NCI-H226 (cell line): Measurements from ENCODE around the gene EXOC7.

Source experiments
- DNase-seq: peaks from one replicate; pipeline ENCODE4 v3.0.0-alpha.2; 2015

Gene EXOC7

GRCh38 chr17:76138896-76139752 is 35.5 kb upstream of the EXOC7 start:
- no peak for DNase-seq

DNA sequence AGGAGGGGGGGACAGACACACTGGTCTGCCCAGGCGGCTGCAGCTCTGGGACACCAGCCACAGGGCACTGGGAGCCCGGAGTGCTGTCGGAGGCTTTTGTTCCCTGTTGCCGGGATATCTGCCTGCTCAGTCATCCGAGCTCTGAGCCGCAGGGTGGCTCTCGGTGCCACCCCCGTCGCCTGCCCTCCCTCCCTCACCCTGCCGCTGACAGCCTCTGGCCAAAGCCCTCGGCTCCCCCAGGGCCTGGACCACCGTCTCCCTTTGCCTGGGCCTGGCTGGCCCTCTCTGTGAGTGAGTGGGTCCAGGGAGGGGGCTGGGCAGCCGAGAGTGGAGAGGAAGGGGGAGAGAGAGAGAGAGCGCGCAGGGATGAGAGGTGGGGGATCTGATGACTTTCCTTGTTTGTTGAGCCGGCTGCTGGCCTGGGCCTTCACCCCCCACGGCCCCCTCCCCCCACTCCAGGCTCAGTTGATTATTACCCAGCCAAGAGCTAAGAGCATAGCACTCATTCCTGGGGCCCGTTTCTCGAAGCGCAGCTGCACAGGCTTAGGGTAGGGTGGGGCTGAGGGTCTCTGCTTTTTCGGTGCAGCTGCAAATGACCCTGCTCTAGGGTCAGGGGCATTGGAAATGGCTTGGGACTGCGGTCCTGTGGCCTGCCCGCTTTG is 34.8 kb upstream of the EXOC7 start:
- DNase-seq, result no peak

GRCh38 chr17:76137351-76138233 is 34.0 kb upstream of the EXOC7 start:
- no peak for DNase-seq

DNA sequence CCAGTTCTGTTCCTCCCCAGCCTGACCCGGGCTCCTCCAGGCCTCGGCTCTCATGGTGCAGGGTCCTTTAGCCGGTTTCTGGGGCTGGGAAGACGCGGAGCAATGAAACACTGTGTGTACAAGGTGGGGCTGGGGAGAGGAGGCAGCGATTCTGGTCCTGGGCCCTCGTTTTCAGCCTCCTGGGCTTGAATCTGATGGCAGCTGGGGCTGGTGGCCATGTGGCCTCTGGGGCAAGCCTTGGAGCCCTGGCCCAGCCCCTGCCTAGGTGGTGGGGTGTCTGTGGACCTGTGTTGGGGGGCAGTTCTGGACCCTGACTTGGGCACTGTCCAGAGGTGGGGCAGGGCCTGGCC is 33.4 kb upstream of the EXOC7 start:
- no peak for DNase-seq

GRCh38 chr17:76136276-76137000 is 32.9 kb upstream of the EXOC7 start:
- DNase-seq, result no peak

- no peak for DNase-seq
Observed at GRCh38 chr17:76135810-76136188, 32.2 kb upstream of the EXOC7 start.

GRCh38 chr17:76134911-76135809 is 31.6 kb upstream of the EXOC7 start:
- DNase-seq, result no peak

DNA sequence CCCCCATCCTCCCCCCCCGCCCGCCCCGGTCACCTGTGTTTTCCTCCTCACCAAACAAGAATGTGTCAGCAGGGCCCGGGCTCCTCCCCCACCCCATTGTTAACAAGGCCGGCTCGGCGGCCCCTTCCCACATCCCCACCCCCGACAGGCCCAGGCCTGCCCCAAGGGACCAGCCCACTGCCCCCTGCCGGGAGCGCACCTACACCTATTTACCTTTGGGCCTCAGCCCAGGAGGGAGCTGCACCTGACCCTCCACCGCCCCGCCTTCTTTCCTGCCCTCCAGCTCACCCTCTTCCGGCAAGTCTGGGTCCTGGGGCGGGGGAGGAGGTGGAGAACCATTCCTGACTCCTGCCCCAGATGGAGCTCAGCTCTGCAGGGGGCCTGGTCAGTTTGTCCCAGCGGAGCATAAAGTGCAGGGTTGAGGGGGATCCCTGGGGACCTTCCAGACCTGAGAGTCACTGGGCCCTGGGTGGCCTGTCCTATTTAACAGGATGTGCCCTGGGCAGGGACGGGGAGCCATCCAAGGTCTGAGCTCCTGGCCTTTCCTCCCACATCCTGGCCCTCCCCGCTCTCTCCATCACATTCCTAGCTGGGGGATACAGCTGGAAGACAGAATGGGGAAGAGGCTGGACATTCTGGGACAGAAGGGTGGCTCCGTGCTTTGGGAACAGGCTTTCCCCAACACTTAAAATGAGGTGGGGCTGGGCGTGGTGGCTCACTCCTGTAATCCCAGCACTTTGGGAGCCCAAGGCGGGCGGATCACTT is 29.2 kb upstream of the EXOC7 start:
- no peak for DNase-seq

GRCh38 chr17:76131692-76132573 is 28.3 kb upstream of the EXOC7 start:
- DNase-seq, result no peak

- DNase-seq, result no peak
Observed at GRCh38 chr17:76131051-76131691, 27.6 kb upstream of the EXOC7 start.

DNA sequence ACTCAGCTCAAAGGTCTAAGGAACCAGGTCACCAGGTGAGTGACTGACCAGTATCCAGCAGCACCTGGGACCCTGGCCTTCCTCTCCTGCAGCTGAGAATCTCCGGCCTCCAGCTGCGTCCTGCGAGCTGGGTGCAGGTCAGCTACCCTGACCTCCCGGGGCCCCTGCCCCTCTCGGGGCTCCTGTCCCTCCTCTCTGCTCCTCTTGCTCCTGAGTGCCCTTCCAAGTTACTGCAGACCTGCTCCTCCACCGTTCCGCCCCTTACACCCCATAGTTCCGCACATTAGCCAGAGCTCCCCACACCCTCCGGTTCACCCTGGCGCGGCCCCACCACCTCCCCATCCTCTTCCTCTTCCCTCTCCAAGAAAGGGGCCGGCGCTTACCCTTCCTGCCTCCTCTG is 26.9 kb upstream of the EXOC7 start:
- DNase-seq, result no peak

- no peak for DNase-seq
Observed at GRCh38 chr17:76125922-76126321, 22.3 kb upstream of the EXOC7 start.

DNA sequence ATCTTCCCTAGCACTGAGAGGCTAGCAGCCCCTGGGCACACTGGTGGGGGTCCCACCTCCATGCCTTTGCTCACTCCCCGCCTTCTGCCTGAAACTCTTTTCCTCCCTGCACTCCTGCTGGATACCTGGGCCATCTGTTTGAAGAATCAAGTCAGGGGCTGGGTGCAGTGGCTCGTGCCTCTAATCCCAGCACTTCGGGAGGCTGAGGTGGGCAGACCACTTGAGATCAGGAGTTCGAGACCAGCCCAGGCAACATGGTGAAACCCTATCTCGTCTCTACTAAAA is 21.7 kb upstream of the EXOC7 start:
- DNase-seq, result no peak

DNA sequence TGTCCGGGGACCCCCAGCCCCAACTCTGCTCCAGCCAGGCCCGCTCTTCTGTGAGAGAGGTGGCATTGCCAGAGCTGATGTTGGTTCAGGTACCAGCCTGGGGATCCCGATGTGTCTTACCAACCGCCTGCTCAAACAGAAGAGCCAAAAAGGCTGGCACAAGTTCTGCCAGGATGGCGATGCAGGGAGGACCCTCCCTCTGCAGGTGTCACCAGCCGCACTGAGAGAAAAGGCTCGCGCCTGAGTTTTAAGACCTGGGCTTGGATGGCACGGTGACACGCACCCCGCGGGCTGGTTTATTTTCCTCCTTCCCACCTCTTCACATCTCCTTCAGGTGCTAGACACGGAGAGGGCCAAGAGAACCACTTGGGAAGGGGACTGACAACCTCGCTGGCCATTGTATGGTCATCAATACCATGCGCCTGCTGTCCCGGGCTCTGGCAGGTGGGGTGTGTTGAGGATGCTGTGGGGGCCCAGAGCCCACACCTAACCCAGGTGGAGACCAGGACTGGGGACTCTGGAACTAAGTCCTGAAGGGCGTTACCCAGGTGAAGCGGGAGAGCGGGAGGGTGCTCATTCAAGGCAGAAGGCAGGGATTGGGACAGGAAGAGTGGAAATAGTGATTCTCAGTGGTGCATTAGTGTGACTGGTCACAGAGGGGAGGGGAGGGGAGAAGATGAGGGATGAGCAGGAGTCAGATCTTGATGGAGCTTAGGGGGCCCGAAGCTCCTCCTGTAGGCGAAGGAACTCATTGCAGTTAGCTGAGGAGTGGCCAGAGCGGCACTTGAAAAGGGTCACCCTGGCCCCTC is 21.2 kb upstream of the EXOC7 start:
- no peak for DNase-seq

DNA sequence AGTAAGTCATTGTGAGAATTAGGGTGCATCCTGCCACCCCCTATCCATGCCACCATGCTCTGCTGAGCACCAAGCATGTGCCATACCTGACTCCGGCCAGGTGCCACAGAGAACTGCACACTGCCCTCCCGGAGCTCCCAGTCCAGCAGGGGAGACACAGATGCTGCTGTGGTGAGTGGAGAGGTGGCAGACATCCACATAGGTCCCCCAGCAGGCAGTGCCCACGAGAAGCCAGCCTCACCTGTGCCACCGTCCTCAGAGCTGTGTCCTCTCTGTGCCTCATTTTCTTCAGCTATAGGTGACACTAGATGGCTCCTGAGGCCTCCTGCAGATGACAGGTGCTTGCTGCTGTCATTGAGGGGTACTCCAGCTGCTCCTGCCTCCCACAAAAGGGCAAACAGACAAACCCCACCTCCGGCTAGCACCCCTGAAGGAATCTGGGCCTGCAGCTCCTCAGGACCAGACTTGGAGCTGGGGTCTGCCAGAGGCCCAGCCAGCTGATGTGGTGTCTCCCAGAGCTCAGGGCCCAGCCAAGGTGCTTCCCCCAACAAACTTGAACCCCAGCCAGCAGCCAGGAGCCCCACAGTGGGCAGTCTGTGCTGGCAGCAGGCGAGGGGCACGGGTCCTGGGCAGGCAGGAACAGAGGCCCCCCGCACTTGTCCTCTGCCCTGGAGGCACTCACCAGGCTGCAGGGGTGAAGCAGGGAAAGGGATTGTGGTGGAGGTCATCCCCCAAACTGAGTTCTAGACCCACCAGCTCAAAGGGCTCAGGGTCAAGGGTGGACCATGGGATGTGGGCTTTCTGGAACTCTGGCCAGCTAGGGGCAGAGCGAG is 20.4 kb upstream of the EXOC7 start:
- DNase-seq, result no peak

DNA sequence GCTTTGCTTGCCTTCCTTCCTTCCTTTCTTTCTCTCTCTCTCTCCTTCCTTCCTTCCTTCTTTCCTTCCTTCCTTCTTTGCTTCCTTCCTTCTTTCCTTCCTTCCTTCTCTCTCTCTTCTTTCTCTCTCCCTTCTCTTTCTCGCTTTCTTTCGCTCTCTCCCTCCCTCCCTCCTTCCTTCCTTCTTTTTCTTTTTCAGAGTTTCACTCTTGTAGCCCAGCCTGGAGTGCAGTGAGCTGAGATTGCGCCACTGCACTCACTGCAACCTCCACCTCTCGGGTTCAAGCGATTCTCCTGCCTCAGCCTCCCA is 19.6 kb upstream of the EXOC7 start:
- DNase-seq, result no peak

- no peak for DNase-seq
Observed at GRCh38 chr17:76122431-76123190, 19.0 kb upstream of the EXOC7 start.
